Kidney (tissue), 14 donors: ENCODE data around the gene AOPEP. TPM values are rescaled to one million over a fixed set of nuclear protein-coding genes. Genes with fewer than 3 reads are reported as not detected.

Source experiments
- DNase-seq, 5 donors: peaks; one replicate each; pipeline ENCODE4 v3.0.0-alpha.2; 2013 to 2020
- FAIRE-seq: peaks from 2 replicates; lab custom pipeline; 2012; peaks lifted over from hg19 to GRCh38; lab: Jason Lieb, UNC
- H3K27ac ChIP-seq, 2 donors: one replicate each; pipeline ENCODE4 v1.7.0; 2013; ENCODE audit warnings: low read depth in 2 of 2, low read length in 2 of 2, inconsistent platforms in 1 of 2
- H3K27me3 ChIP-seq: one replicate; pipeline ENCODE4 v1.7.1; 2013; ENCODE audit warnings: low read length, inconsistent platforms; ENCODE audit not compliant: control insufficient read depth, insufficient read depth
- H3K36me3 ChIP-seq, 3 donors: one replicate each; pipeline versions ENCODE4 v1.7.0 to v1.7.1; 2013; ENCODE audit warnings: low read length in 3 of 3, control low read depth in 1 of 3, inconsistent platforms in 1 of 3; ENCODE audit not compliant: insufficient read depth in 3 of 3, control insufficient read depth in 2 of 3
- H3K4me1 ChIP-seq, 3 donors: one replicate each; pipeline versions ENCODE4 v1.7.0 to v1.7.1; 2013; ENCODE audit warnings: low read length in 3 of 3, inconsistent platforms in 1 of 3, low read depth in 1 of 3; ENCODE audit not compliant: control insufficient read depth in 2 of 3, insufficient read depth in 2 of 3
- H3K4me3 ChIP-seq, 3 donors: one replicate each; pipeline versions ENCODE4 v1.7.0 to v1.8.1; 2013; ENCODE audit warnings: low read length in 3 of 3, control low read depth in 1 of 3, inconsistent platforms in 1 of 3
- H3K9ac ChIP-seq, 3 donors: one replicate each; pipeline versions ENCODE4 v1.7.0 to v1.7.1; 2013; ENCODE audit warnings: low read length in 3 of 3, control low read depth in 1 of 3, inconsistent platforms in 1 of 3
- H3K9me3 ChIP-seq, 3 donors: one replicate each; pipeline versions ENCODE4 v1.7.0 to v1.7.1; 2013; ENCODE audit warnings: low read length in 3 of 3, control low read depth in 1 of 3, inconsistent platforms in 1 of 3; ENCODE audit not compliant: control insufficient read depth in 2 of 3, insufficient read depth in 1 of 3
- intact Hi-C: fragments of 100-400 bp; cut with DNase I; formaldehyde crosslinking; loops from one replicate; pipeline ENCODE4 v1.11.1; 2022
- polyA plus RNA-seq: library from polyadenylated mRNA; stranded (reverse); fragments of 350-450 nt; fragmentation: Illumina TruSeq; extraction: RNeasy Lipid Tissue Mini Kit (QIAGEN cat#74804); gene quantifications from one replicate; pipeline ENCODE4 v1.2.3, GENCODE V29; 2014; ENCODE audit warnings: low read depth, low replicate concordance; ENCODE audit not compliant: insufficient read depth
- total RNA-seq: library from RNA; stranded (reverse); fragmentation: NEBNext Ultra II Directional; extraction: Animal tissue kit (Norgen Biotek cat#: 25700); gene quantifications from one replicate; pipeline ENCODE4 v1.2.1, GENCODE V29; 2021
- TF ChIP-seq, protein P1 (sequence below): IDR thresholded peaks from 3 replicates; pipeline ENCODE4 v1.5.1; 2012; ENCODE audit warnings: mild to moderate bottlenecking, moderate library complexity, borderline replicate concordance; ENCODE audit not compliant: insufficient read depth; ENCODE audit errors: extremely low read depth
- donor health status: control.
- donor health status: control.
- donor health status: control.
- donor health status: control.
- donor health status: control.
- donor health status: DM: yes; HTN: yes; CAD: no.
- donor health status: Normal renal cell carcinoma (clear cell type).

Gene AOPEP
- total and polyA plus RNA-seq, 2 donors from 2014 or later = 52.2 to 119 TPM

DNA sequence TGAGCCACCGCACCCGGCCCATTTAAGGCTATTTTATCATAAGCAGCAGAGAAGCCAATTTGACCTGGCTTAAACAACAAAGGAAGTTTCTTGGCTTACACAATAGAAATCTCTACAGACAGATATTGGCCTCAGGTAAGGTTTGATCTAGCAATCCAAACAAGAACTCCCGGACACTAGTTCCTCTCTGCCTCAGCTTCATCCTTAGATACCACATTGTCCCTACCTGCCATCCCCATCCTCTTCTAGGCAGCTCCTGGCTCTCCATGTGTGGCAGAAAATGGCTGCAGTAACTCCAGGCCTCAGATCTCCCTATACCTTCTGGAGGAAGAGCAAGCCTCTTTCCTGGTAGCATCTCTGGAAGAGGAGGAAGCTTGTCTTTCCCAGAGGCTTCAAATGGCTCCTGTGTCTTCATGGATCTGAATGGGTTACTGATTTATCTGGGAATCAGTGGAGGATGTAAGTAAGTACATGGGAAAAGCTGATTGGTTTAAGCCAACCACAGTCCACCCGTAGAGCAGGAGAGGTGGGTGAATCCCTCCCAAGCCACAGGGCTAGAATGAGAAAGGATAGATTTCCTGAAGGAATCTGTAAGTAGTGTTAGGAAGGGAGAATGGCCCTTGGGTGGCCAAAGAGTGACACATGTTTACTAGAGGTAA lies 26.7 kb upstream of the AOPEP start:
- no peak overlapping the region for H3K9ac ChIP-seq
- peak overlapping the region in 1 of 3 donors; percentile 49 for H3K4me3 ChIP-seq
- DNase-seq = peak in 2 of 5 donors; percentile 34 to 48
- H3K27ac ChIP-seq = no peak overlapping the region
- no peaks in the 10 kb centered on the region for H3K27me3 ChIP-seq
- no peaks in the 10 kb centered on the region for H3K36me3 ChIP-seq
- H3K4me1 ChIP-seq = peaks cover 0 to 9% (median 3%) of the 10 kb centered on the region in 3 donors
- no peak for FAIRE-seq
- no peaks in the 10 kb centered on the region for H3K9me3 ChIP-seq
- TF ChIP-seq, protein P1, sequence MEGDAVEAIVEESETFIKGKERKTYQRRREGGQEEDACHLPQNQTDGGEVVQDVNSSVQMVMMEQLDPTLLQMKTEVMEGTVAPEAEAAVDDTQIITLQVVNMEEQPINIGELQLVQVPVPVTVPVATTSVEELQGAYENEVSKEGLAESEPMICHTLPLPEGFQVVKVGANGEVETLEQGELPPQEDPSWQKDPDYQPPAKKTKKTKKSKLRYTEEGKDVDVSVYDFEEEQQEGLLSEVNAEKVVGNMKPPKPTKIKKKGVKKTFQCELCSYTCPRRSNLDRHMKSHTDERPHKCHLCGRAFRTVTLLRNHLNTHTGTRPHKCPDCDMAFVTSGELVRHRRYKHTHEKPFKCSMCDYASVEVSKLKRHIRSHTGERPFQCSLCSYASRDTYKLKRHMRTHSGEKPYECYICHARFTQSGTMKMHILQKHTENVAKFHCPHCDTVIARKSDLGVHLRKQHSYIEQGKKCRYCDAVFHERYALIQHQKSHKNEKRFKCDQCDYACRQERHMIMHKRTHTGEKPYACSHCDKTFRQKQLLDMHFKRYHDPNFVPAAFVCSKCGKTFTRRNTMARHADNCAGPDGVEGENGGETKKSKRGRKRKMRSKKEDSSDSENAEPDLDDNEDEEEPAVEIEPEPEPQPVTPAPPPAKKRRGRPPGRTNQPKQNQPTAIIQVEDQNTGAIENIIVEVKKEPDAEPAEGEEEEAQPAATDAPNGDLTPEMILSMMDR = no peak
- intact Hi-C loops = no loop called here

DNA sequence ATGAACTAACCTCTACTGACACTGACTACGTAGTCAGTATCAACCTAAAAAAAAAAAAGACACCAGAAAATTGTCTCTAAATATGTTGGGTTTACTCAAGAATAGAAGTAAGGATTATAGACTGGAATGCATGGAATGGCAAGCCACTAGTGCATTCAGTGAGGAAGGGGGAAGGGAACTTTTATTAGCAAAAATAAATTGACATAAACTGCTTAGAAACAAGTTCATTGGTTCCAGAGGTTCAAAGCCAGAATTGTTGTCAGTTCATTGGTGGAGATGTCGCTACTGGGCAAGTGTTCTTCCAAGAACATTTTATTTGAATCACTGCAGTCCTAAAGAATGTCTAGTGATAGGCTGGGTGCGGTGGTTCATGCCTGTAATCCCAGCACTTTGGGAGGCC lies 26.1 kb upstream of the AOPEP start:
- TF ChIP-seq, protein P1 = no peak
- H3K9ac ChIP-seq = no peak overlapping the region
- H3K4me3 ChIP-seq = no peak overlapping the region
- peaks cover 0 to 9% (median 3%) of the 10 kb centered on the region in 3 donors for H3K4me1 ChIP-seq
- H3K27ac ChIP-seq = no peak overlapping the region
- no peaks in the 10 kb centered on the region for H3K27me3 ChIP-seq
- no peaks in the 10 kb centered on the region for H3K9me3 ChIP-seq
- FAIRE-seq (no peak), DNase-seq (no peak)
- intact Hi-C loops = no loop called here
- no peaks in the 10 kb centered on the region for H3K36me3 ChIP-seq

DNA sequence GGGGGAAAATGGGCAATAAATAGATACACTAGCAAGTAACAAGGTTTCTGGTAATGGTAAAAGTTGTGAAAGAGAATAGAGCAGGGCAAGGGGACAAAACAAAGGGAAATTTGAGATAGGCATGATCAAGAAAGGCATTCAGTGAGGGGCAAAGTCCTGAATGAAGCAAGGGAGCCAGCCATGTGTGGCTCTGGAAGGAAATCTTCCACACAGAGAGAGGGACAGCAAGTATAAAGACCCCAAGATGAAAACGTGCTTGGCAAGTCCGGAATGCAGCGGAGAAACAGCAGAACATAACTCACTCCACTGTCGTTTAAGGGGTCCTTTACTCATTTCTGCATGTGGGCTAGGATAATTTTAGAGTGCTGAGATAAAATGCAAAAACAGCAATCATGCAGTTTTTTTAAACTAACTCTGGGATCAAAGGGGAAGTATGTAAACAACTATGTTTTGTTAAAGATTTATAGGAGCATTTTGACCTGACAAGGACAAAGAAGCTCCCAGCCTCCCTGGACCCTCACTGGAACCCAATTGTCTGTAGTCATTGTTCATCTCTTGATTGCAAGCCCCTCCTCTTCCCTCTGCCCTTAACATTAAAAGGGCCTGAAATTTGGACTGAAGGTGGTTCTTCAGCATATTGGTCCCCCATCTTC lies 22.9 kb upstream of the AOPEP start:
- Histone ChIP-seq H3K4me3 (peak overlapping the region in 1 of 3 donors; percentile 42), H3K27me3 (no peaks in the 10 kb centered on the region), H3K4me1 (peaks cover 0 to 3% (median 2%) of the 10 kb centered on the region in 3 donors), H3K9ac (peak overlapping the region in 1 of 3 donors; percentile 6), H3K9me3 (no peaks in the 10 kb centered on the region), H3K27ac (peak overlapping the region; percentile 51 to 72), H3K36me3 (no peaks in the 10 kb centered on the region)
- TF ChIP-seq, protein P1 = no peak
- intact Hi-C loops = no loop called here
- no peak for FAIRE-seq
- DNase-seq = peak in 3 of 5 donors; percentile 27 to 62 (median 44)
